H7 (cell line): ENCODE data around the gene GNG13. TPM values are rescaled to one million over a fixed set of nuclear protein-coding genes. Genes with fewer than 3 reads are reported as not detected.
"Not testable (repeated sequence)": the region's sequence is repeated elsewhere in the genome, so short reads cannot be mapped to it uniquely, and the experiment has no call there.

Experiments
- DNase-seq: peaks from one replicate; pipeline ENCODE4 v3.0.0; 2012
- H3K27me3 ChIP-seq: 2 replicates; pipeline ENCODE4 v1.6.0; 2011; ENCODE audit warnings: mild to moderate bottlenecking, low read length; ENCODE audit not compliant: control insufficient read depth, insufficient read depth
- H3K36me3 ChIP-seq: replicated peaks from 2 replicates; pipeline ENCODE4 v1.5.1; 2011; ENCODE audit warnings: low read length; ENCODE audit not compliant: control insufficient read depth, insufficient read depth
- H3K4me3 ChIP-seq: 2 replicates; pipeline ENCODE4 v1.5.1; 2011; ENCODE audit warnings: low read depth, mild to moderate bottlenecking, control low read depth, low read length, moderate library complexity; ENCODE audit not compliant: insufficient read depth
- total RNA-seq: library from RNA; depleted of rRNA; stranded (reverse); fragments of >200 nt; shearing (Covaris generic); gene quantifications from 2 replicates; pipeline ENCODE4 v1.2.3, GENCODE V29; 2014

Gene GNG13
- total RNA-seq, 1 experiment from 2014 or later, result not detected

GRCh38 chr16:763369-764183 lies 37.0 kb downstream of the GNG13 start:
- H3K4me3 ChIP-seq, result no peak overlapping the region
- H3K27me3 ChIP-seq, result no peaks in the 10 kb centered on the region
- H3K36me3 ChIP-seq, result no peaks in the 10 kb centered on the region
- DNase-seq, result no peak

- Histone ChIP-seq H3K36me3 (no peaks in the 10 kb centered on the region), H3K27me3 (no peaks in the 10 kb centered on the region), H3K4me3 (no peak overlapping the region)
- no peak for DNase-seq
Measured at GRCh38 chr16:762595-763268, 37.8 kb downstream of the GNG13 start.

GRCh38 chr16:761625-762513 lies 38.7 kb downstream of the GNG13 start:
- H3K36me3 ChIP-seq, result no peaks in the 10 kb centered on the region
- H3K4me3 ChIP-seq, result no peak overlapping the region
- no peak for DNase-seq
- H3K27me3 ChIP-seq, result no peaks in the 10 kb centered on the region

GRCh38 chr16:760545-761343 lies 39.8 kb downstream of the GNG13 start, which contains the start of gene MSLN:
MSLN (plus strand) TSS chr16:760734; CDS start chr16:762681, 1,947 bp downstream.
- H3K27me3 ChIP-seq, result no peaks in the 10 kb centered on the region
- no peaks in the 10 kb centered on the region for H3K36me3 ChIP-seq
- no peak for DNase-seq
- no peak within 1 kb of the TSS for H3K4me3 ChIP-seq

- no peaks in the 10 kb centered on the region for H3K36me3 ChIP-seq
- no peak overlapping the region for H3K4me3 ChIP-seq
- DNase-seq, result no peak
- H3K27me3 ChIP-seq, result no peaks in the 10 kb centered on the region
Measured at GRCh38 chr16:760065-760464, 40.5 kb downstream of the GNG13 start.

- DNase-seq, result no peak
- H3K27me3 ChIP-seq, result no peaks in the 10 kb centered on the region
- H3K36me3 ChIP-seq, result no peaks in the 10 kb centered on the region
- H3K4me3 ChIP-seq, result no peak overlapping the region
Measured at GRCh38 chr16:759110-759910, 41.2 kb downstream of the GNG13 start.

- Histone ChIP-seq H3K4me3 (no peak overlapping the region), H3K27me3 (no peaks in the 10 kb centered on the region), H3K36me3 (no peaks in the 10 kb centered on the region)
- no peak for DNase-seq
Measured at GRCh38 chr16:756428-756827, 44.1 kb downstream of the GNG13 start.

GRCh38 chr16:754656-755055 lies 45.9 kb downstream of the GNG13 start:
- Histone ChIP-seq H3K36me3 (no peaks in the 10 kb centered on the region), H3K27me3 (no peaks in the 10 kb centered on the region), H3K4me3 (no peak overlapping the region)
- DNase-seq, result no peak

- H3K27me3 ChIP-seq, H3K36me3 ChIP-seq, H3K4me3 ChIP-seq, DNase-seq: not testable (repeated sequence)
Measured at GRCh38 chr16:754121-754607, 46.4 kb downstream of the GNG13 start.

- Histone ChIP-seq H3K27me3 (no peaks in the 10 kb centered on the region), H3K36me3 (no peaks in the 10 kb centered on the region), H3K4me3 (no peak overlapping the region)
- no peak for DNase-seq
Measured at GRCh38 chr16:752007-752312, 48.6 kb downstream of the GNG13 start.

GRCh38 chr16:751152-752006 lies 49.2 kb downstream of the GNG13 start:
- DNase-seq, result no peak
- Histone ChIP-seq H3K27me3 (no peaks in the 10 kb centered on the region), H3K4me3 (no peak overlapping the region), H3K36me3 (no peaks in the 10 kb centered on the region)

GRCh38 chr16:750485-750884 lies 50.0 kb downstream of the GNG13 start:
- no peaks in the 10 kb centered on the region for H3K27me3 ChIP-seq
- no peaks in the 10 kb centered on the region for H3K36me3 ChIP-seq
- H3K4me3 ChIP-seq, result no peak overlapping the region
- DNase-seq, result no peak

- H3K4me3 ChIP-seq, result no peak overlapping the region
- no peaks in the 10 kb centered on the region for H3K36me3 ChIP-seq
- no peaks in the 10 kb centered on the region for H3K27me3 ChIP-seq
- DNase-seq, result no peak
Measured at GRCh38 chr16:749010-749409, 51.5 kb downstream of the GNG13 start.
